Heart left ventricle (tissue), 16 donors: ENCODE results near the gene MDC1. TPM values are rescaled to one million over a fixed set of nuclear protein-coding genes. Genes with fewer than 3 reads are reported as not detected.

ENCODE experiments used
- ATAC-seq, 4 donors: fragments of 200-7000 bp; cut with Tn5 transposase; one replicate each; pipeline ENCODE4 v1.9.1; 2020 to 2022; ENCODE audit warnings: moderate library complexity in 4 of 4, mild to moderate bottlenecking in 3 of 4, moderate number of reproducible peaks in 1 of 4
- DNase-seq, 5 donors: peaks; one replicate each; pipeline ENCODE4 v3.0.0-alpha.2; 2020
- H3K27ac ChIP-seq, 12 donors: fragments of 200-600 bp; sonication (generic) in 4 of 12; one replicate each; pipeline versions ENCODE4 v1.5.0 to v1.8.0; 2016 to 2022; ENCODE audit warnings: mild to moderate bottlenecking in 2 of 12
- H3K27me3 ChIP-seq, 9 donors: fragments of 200-600 bp; sonication (generic) in 2 of 9; one replicate each; pipeline versions ENCODE4 v1.5.1 to v1.8.0; 2016 to 2022; ENCODE audit warnings: mild to moderate bottlenecking in 3 of 9
- H3K36me3 ChIP-seq, 9 donors: fragments of 200-600 bp; sonication (generic) in 2 of 9; one replicate each; pipeline versions ENCODE4 v1.5.0 to v1.8.0; 2018 to 2022; ENCODE audit warnings: mild to moderate bottlenecking in 2 of 9
- H3K4me1 ChIP-seq, 12 donors: fragments of 200-600 bp; sonication (generic) in 4 of 12; one replicate each; pipeline versions ENCODE4 v1.5.0 to v1.8.0; 2016 to 2022; ENCODE audit warnings: mild to moderate bottlenecking in 3 of 12
- H3K4me3 ChIP-seq, 12 donors: fragments of 200-600 bp; sonication (generic) in 4 of 12; one replicate each; pipeline versions ENCODE4 v1.5.0 to v1.8.0; 2017 to 2022; ENCODE audit warnings: mild to moderate bottlenecking in 9 of 12, moderate library complexity in 4 of 12
- H3K9me3 ChIP-seq, 12 donors: fragments of 200-600 bp; sonication (generic) in 4 of 12; one replicate each; pipeline versions ENCODE4 v1.5.0 to v1.8.0; 2016 to 2022; ENCODE audit warnings: mild to moderate bottlenecking in 1 of 12
- POLR2A ChIP-seq, 2 donors: fragments of 450-650 bp; IDR thresholded peaks; one replicate each; pipeline ENCODE4 v1.6.1; 2017; ENCODE audit warnings: antibody characterized with exemption in 2 of 2, mild to moderate bottlenecking in 2 of 2, moderate library complexity in 2 of 2
- WGBS, 4 donors: extraction: QIAGEN DNeasy Blood & Tissue Kit in 2 of 4; methylation state at CpG; one replicate each; pipeline versions ENCODE4 v1.1.5 to v1.1.7; 2013 to 2018; 5-methylcytosine and 5-hydroxymethylcytosine counted together
- intact Hi-C, 10 donors: fragments of 100-400 bp; cut with DNase I; formaldehyde crosslinking; loops; one replicate each; pipeline versions ENCODE4 v1.11.1 to v1.14.2; 2022
- polyA plus RNA-seq, 2 donors: library from polyadenylated mRNA; stranded (reverse); fragments of 200-250 nt; gene quantifications; one replicate each; pipeline ENCODE4 v1.2.3, GENCODE V29; 2013
- total RNA-seq, 9 donors: library from RNA; depleted of rRNA in 2 of 9; stranded (reverse); fragments of >200 nt in 2 of 9; fragmentation: NEBNext Ultra II Directional in 3 of 9; extraction: Animal tissue kit (Norgen Biotek cat#: 25700) in 3 of 9; gene quantifications; one replicate each; pipeline versions ENCODE4 v1.1.0 to v1.2.4, GENCODE V29; 2016 to 2023
- TF ChIP-seq, protein P1 (sequence below), 12 donors: fragments of 200-600 bp; sonication (generic) in 4 of 12; IDR thresholded peaks; one replicate each; pipeline versions ENCODE4 v1.5.0 to v1.8.0; 2018 to 2022; ENCODE audit warnings: antibody characterized with exemption in 12 of 12, mild to moderate bottlenecking in 5 of 12
- donor health status: ischemic (EF 13 %, LVEDD 7.1; RV severe dilation, severe dysfunction).
- donor health status: healthy with polysubstance abuse.
- donor health status: DM: no; HTN: yes; CAD: no.
- donor health status: DM: no; HTN: no; CAD: no.
- donor health status: ischemic (EF 25% LVEDD 6.9; RV normal size, moderate dysfunction).
- donor health status: ischemic (EF 25% LVEDD 5.7; RV mildly dilated, moderate dysfunction).
- donor health status: healthy.
- donor health status: DM: yes; HTN: yes; CAD: no.
- donor health status: ischemic (EF 35%, LVEDD 5.7; RV mildly dilated, moderate dysfunction).
- donor health status: nonischemic (EF 11% LVEDD 7.7; RV severe dilation, severe dysfunction).
- donor health status: DM: yes; HTN: yes; CAD: no.
- donor health status: PGD.
- donor health status: ischemic (EF 29% LVEDD 5.4; RV normal size, mild dysfunction).
- donor health status: nonischemic (EF 23%, LVEDD 6.1; RV moderate dilation, normal function).

MDC1 gene
- total and polyA plus RNA-seq, 11 donors: 8.6 to 25.0 (median 16.0) TPM

DNA sequence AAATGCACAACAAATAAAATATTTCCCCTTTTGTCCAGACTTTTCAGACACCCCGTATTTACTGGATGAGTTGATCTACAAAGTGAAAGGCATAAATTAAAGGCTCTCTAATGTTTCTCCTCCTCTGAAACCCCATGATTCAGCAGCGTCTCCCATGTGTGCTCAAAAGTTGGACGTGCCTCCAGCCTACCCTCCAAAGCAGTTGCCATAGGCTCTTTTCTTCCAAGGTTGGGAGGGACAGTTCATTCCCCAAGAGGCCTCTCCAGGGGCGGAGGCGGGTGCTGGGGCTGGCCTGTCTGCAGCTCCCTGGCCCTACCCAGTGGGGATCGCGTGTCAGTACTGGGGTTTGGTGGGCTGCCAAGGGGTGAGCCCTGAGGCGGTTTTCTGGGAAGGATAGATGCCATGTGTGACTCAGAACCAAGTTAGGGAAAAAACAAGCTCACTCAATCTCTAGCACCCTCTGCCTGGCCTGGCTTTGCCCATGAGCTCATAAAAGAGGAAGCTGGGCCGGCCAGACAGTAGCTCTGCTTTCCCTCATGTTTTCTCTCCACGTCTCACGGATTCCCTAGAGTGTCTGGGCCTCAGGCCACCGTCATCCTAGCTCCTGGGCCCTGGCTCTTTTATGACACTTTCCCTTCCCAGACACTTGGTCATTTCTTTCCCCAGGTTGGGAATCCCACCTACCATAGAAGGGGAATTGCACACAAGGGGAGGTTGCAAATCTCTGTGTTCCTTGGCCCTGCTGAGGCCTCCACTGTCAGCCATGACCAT is 35.3 kb upstream of the MDC1 start:
- Histone ChIP-seq H3K27me3 (no peaks in the 10 kb centered on the region), H3K9me3 (no peaks in the 10 kb centered on the region), H3K36me3 (no peaks in the 10 kb centered on the region), H3K4me3 (peak overlapping the region in 1 of 12 donors; percentile 8), H3K4me1 (peaks cover 0 to 71% (median 20%) of the 10 kb centered on the region in 12 donors), H3K27ac (peak overlapping the region; percentile 83 to 98 (median 92))
- TF ChIP-seq POLR2A (IDR thresholded peaks at IDR 0.05): peak in 1 of 2 donors; percentile 28
- TF ChIP-seq, protein P1, sequence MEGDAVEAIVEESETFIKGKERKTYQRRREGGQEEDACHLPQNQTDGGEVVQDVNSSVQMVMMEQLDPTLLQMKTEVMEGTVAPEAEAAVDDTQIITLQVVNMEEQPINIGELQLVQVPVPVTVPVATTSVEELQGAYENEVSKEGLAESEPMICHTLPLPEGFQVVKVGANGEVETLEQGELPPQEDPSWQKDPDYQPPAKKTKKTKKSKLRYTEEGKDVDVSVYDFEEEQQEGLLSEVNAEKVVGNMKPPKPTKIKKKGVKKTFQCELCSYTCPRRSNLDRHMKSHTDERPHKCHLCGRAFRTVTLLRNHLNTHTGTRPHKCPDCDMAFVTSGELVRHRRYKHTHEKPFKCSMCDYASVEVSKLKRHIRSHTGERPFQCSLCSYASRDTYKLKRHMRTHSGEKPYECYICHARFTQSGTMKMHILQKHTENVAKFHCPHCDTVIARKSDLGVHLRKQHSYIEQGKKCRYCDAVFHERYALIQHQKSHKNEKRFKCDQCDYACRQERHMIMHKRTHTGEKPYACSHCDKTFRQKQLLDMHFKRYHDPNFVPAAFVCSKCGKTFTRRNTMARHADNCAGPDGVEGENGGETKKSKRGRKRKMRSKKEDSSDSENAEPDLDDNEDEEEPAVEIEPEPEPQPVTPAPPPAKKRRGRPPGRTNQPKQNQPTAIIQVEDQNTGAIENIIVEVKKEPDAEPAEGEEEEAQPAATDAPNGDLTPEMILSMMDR (IDR thresholded peaks at IDR 0.05): peak in 4 of 12 donors; percentile 8 to 37 (median 20)
- DNase-seq: peak; percentile 93 to 98 (median 96)
- peak; percentile 92 to 96 (median 96) for ATAC-seq
- WGBS, 4 donors: 30 to 39% (median 32%) methylated on average over 8 to 12 of the region's 12 CpGs
- intact Hi-C loops: loop anchor here in 2 of 10 donors (2.0 kb wide), 2 partner anchors 20 to 28 kb away; no protein-coding TSS in a partner anchor

- Histone ChIP-seq H3K27me3 (no peaks in the 10 kb centered on the region), H3K27ac (peak overlapping the region in 5 of 12 donors; percentile 89 to 97 (median 96)), H3K9me3 (no peaks in the 10 kb centered on the region), H3K4me3 (no peak overlapping the region), H3K36me3 (no peaks in the 10 kb centered on the region), H3K4me1 (peaks cover 0 to 63% (median 20%) of the 10 kb centered on the region in 12 donors)
- DNase-seq: no peak
- no peak for ATAC-seq
- TF ChIP-seq POLR2A (IDR thresholded peaks at IDR 0.05): no peak
- TF ChIP-seq, protein P1 (IDR thresholded peaks at IDR 0.05): no peak
- intact Hi-C loops: no loop called here
Observed at GRCh38 chr6:30750379-30750668, 33.2 kb upstream of the MDC1 start.

GRCh38 chr6:30749554-30750378 is 32.7 kb upstream of the MDC1 start:
- no peak for TF ChIP-seq POLR2A (IDR thresholded peaks at IDR 0.05)
- TF ChIP-seq, protein P1 (IDR thresholded peaks at IDR 0.05): no peak
- DNase-seq: no peak
- no peak for ATAC-seq
- Histone ChIP-seq H3K4me1 (peaks cover 0 to 67% (median 24%) of the 10 kb centered on the region in 12 donors), H3K27me3 (no peaks in the 10 kb centered on the region), H3K9me3 (no peaks in the 10 kb centered on the region), H3K36me3 (no peaks in the 10 kb centered on the region), H3K4me3 (no peak overlapping the region), H3K27ac (peak overlapping the region in 5 of 12 donors; percentile 89 to 97 (median 96))
- WGBS, 4 donors: 91 to 94% (median 93%) methylated on average over 11 to 12 of the region's 12 CpGs
- intact Hi-C loops: loop anchor here in 4 of 10 donors (10.0 kb wide), 4 partner anchors 75 to 335 kb away; no protein-coding TSS in a partner anchor
